Endothelial cell of umbilical vein (primary cell): ENCODE measurements around the gene RHOH. TPM values are rescaled to one million over a fixed set of nuclear protein-coding genes. Genes with fewer than 3 reads are reported as not detected.

Experiments
- BruUV-seq: library from RNA; stranded (reverse); fragments of 400-500 nt; replicated peaks from 2 replicates; lab custom pipeline; 2021; lab: Mats Ljungman, UMichigan
- CTCF ChIA-PET: fragments of 300-600, 350-600 bp; sonication (Branson Sonifier 250); formaldehyde crosslinking; loops from one replicate; lab custom pipeline; 2021; ENCODE audit warnings: antibody characterized with exemption, inconsistent platforms; lab: Charles Lee
- POLR2A ChIA-PET: fragments of 300-600, 350-600 bp; sonication (Branson Sonifier 250); formaldehyde crosslinking; loops from one replicate; lab custom pipeline; 2021; ENCODE audit warnings: antibody characterized with exemption, inconsistent platforms; lab: Charles Lee
- DNase-seq: peaks from one replicate; pipeline ENCODE4 v3.0.0-alpha.2; 2011; ENCODE audit warnings: low read depth, low spot score
- FAIRE-seq: peaks from 2 replicates; lab custom pipeline; 2011; peaks lifted over from hg19 to GRCh38; lab: Jason Lieb, UNC
- H2AFZ ChIP-seq: 2 replicates; pipeline ENCODE4 v1.6.0; 2012; ENCODE audit warnings: low read depth, low read length, control low read depth, inconsistent platforms
- H3K27ac ChIP-seq: 2 replicates; pipeline ENCODE4 v1.5.1; 2011; ENCODE audit warnings: low read depth, mild to moderate bottlenecking, control low read depth, low read length, moderate library complexity; ENCODE audit not compliant: insufficient read depth
- H3K27me3 ChIP-seq, 2 experiments: 2 replicates each; pipeline versions ENCODE4 v1.6.0 to v1.6.1; 2011; ENCODE audit warnings: low read length in 2 of 2, mixed read lengths in 1 of 2; ENCODE audit not compliant: control insufficient read depth in 2 of 2, insufficient read depth in 2 of 2
- H3K36me3 ChIP-seq, 2 experiments: 2 replicates in 1 of 2; 3 replicates in 1 of 2; pipeline ENCODE4 v1.5.1; 2011; ENCODE audit warnings: low read length in 2 of 2, mild to moderate bottlenecking in 1 of 2, moderate library complexity in 1 of 2; ENCODE audit not compliant: control insufficient read depth in 2 of 2, insufficient read depth in 2 of 2; ENCODE audit errors: extremely low read depth in 1 of 2
- H3K4me1 ChIP-seq: 3 replicates; pipeline ENCODE4 v1.5.1; 2011; ENCODE audit warnings: mild to moderate bottlenecking, low read length; ENCODE audit not compliant: control insufficient read depth, insufficient read depth; ENCODE audit errors: extremely low read depth
- H3K4me2 ChIP-seq: 2 replicates; pipeline ENCODE4 v1.6.1; 2011; ENCODE audit warnings: low read length, control low read depth, mixed read lengths; ENCODE audit not compliant: insufficient read depth
- H3K4me3 ChIP-seq, 3 experiments: fragments of 200-600 bp in 1 of 3; sonication (generic), shearing (Covaris generic) in 1 of 3; replicated peaks in 1 of 3; 2 replicates each; pipeline ENCODE4 v1.5.1; 2011 to 2016; ENCODE audit warnings: control low read depth in 3 of 3, low read length in 3 of 3, mild to moderate bottlenecking in 2 of 3, inconsistent platforms in 1 of 3, low read depth in 1 of 3, moderate library complexity in 1 of 3; ENCODE audit not compliant: insufficient read depth in 1 of 3
- H3K79me2 ChIP-seq: 2 replicates; pipeline ENCODE4 v1.6.0; 2012; ENCODE audit warnings: low read length, inconsistent platforms; ENCODE audit not compliant: control insufficient read depth, insufficient read depth
- H3K9ac ChIP-seq: replicated peaks from 2 replicates; pipeline ENCODE3; 2011; ENCODE audit warnings: low read length, control low read depth; ENCODE audit not compliant: insufficient read depth; ENCODE audit errors: extremely low read depth
- H3K9me1 ChIP-seq: replicated peaks from 3 replicates; pipeline ENCODE4 v1.6.0; 2011; ENCODE audit warnings: mild to moderate bottlenecking, low read length; ENCODE audit not compliant: control insufficient read depth, insufficient read depth; ENCODE audit errors: extremely low read depth
- H3K9me3 ChIP-seq: replicated peaks from 2 replicates; pipeline ENCODE4 v1.5.1; 2012; ENCODE audit warnings: low read length, inconsistent platforms; ENCODE audit not compliant: control insufficient read depth, insufficient read depth
- H4K20me1 ChIP-seq: replicated peaks from 2 replicates; pipeline ENCODE3; 2011; ENCODE audit warnings: mild to moderate bottlenecking, low read length; ENCODE audit not compliant: control insufficient read depth, insufficient read depth; ENCODE audit errors: extremely low read depth
- EZH2 ChIP-seq: IDR thresholded peaks from 2 replicates; pipeline ENCODE4 v1.6.1; 2012; ENCODE audit warnings: borderline replicate concordance, low read depth, mild to moderate bottlenecking, moderate library complexity, low read length, inconsistent platforms; ENCODE audit not compliant: severe bottlenecking
- FOS ChIP-seq: IDR thresholded peaks from 2 replicates; pipeline ENCODE4 v1.6.1; 2011; ENCODE audit warnings: mild to moderate bottlenecking, low read length, moderate library complexity, borderline replicate concordance; ENCODE audit not compliant: insufficient read depth
- GATA2 ChIP-seq: IDR thresholded peaks from 2 replicates; pipeline ENCODE4 v1.7.0; 2011; ENCODE audit warnings: low read depth, mild to moderate bottlenecking, moderate library complexity, mixed read lengths, low read length; ENCODE audit not compliant: insufficient read length, insufficient read depth
- JUN ChIP-seq: IDR thresholded peaks from 2 replicates; pipeline ENCODE4 v1.6.1; 2011; ENCODE audit warnings: borderline replicate concordance, low read depth; ENCODE audit not compliant: insufficient read length, insufficient read depth
- MAX ChIP-seq: IDR thresholded peaks from 2 replicates; pipeline ENCODE4 v1.6.1; 2011; ENCODE audit not compliant: insufficient read depth, insufficient read length
- MYC ChIP-seq: IDR thresholded peaks from one replicate; pipeline ENCODE4 v1.6.1; 2011; ENCODE audit warnings: mild to moderate bottlenecking, low read depth, low read length
- POLR2A ChIP-seq: IDR thresholded peaks from 2 replicates; pipeline ENCODE4 v1.6.1; 2012; ENCODE audit warnings: low read depth, mild to moderate bottlenecking, control low read depth, low read length
- POLR2AphosphoS5 ChIP-seq: IDR thresholded peaks from 2 replicates; pipeline ENCODE4 v1.6.1; 2012; ENCODE audit warnings: low read depth, mild to moderate bottlenecking, control low read depth, low read length, moderate library complexity; ENCODE audit not compliant: insufficient read depth
- dilution Hi-C: fragments of 300-500 bp; cut with MboI; formaldehyde crosslinking; loops from one replicate; pipeline ENCODE4 v1.15.0; 2019; ENCODE audit warnings: low sequenced_read_pairs; ENCODE audit not compliant: extremely low pct_ligation_motif_present
- intact Hi-C: fragments of 100-400 bp; cut with micrococcal nuclease; formaldehyde crosslinking; loops from one replicate; pipeline ENCODE4 v1.10.0; 2022
- polyA plus RNA-seq, 4 experiments: library from polyadenylated mRNA; depleted of rRNA in 3 of 4; stranded (reverse) in 3 of 4; unstranded in 1 of 4; fragments of >200 nt; gene quantifications; 2 replicates each; pipeline versions ENCODE4 v1.2.1 to v1.2.3, GENCODE V29; 2011 to 2012; ENCODE audit warnings: missing spikeins in 1 of 4
- total RNA-seq: library from RNA; stranded (reverse); gene quantifications from 2 replicates; pipeline ENCODE4 v1.2.3, GENCODE V29; 2021
- TF ChIP-seq, protein P1 (sequence below), 2 donors: IDR thresholded peaks; 1 replicate in 1 of 2; 2 replicates in 1 of 2; pipeline ENCODE4 v1.5.1; 2011; ENCODE audit warnings: low read length in 2 of 2, mild to moderate bottlenecking in 2 of 2, moderate library complexity in 2 of 2, control low read depth in 1 of 2, inconsistent platforms in 1 of 2, low read depth in 1 of 2; ENCODE audit not compliant: insufficient read depth in 1 of 2; ENCODE audit errors: extremely low read depth in 1 of 2

RHOH gene
- total and polyA plus RNA-seq, 2 donors (not counting 3 experiments of a cell fraction or from before 2014, with no cell fraction given): not detected

DNA sequence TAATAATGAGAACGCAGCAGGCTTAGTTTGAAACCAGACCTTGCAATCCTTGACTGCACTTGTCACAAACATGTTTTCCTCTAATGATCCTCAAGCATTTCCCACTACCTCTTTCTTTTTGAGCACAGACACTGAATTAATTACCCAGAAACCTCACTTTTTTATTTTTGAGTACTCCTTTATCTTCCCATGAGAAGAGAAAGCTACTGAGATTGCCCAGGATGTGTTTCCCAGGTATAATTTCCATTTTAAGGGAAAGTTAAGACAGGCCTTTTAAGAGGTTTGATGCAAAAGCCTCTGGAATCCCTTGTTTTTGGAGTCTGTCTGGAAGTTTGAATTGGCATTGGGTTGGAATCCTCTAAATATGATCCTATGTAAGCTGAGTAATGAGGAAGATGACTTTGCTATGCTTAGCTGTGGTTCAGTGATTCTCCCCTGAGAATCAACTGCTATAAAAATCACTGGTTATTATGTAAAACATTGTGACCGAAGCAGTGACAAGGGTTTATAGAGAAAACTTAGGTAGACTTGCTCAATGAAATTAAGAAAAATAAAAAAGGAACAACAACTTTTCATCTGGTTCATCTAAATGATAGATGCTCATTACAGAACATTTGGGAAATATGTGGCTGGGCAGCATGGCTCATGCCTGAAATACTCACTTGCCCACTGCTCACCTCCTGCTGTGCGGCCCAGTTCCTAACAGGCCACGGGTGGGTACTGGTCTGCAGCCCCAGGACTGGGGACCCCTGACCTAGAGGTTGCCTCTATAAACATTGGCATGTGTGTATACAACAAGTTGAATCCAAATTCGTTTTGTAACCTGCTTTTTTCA, 10.8 kb upstream of the RHOH start:
- Histone ChIP-seq H3K9me1 (no peaks in the 10 kb centered on the region), H2AFZ (no peak overlapping the region), H3K4me3 (no peak overlapping the region), H3K79me2 (no peaks in the 10 kb centered on the region), H3K27ac (no peak overlapping the region), H3K4me1 (peaks cover 1% of the 10 kb centered on the region), H4K20me1 (no peaks in the 10 kb centered on the region), H3K4me2 (no peak overlapping the region), H3K27me3 (no peaks in the 10 kb centered on the region), H3K9ac (no peak overlapping the region), H3K36me3 (no peaks in the 10 kb centered on the region), H3K9me3 (no peaks in the 10 kb centered on the region)
- FAIRE-seq (no peak), DNase-seq (no peak)
- POLR2A ChIA-PET: no interaction called here
- no TSS peak for BruUV-seq
- CTCF ChIA-PET: interaction anchor here (0.7 to 1.5 kb wide), 3 partner anchors 9 to 21 kb away, joined by 3 read pairs; no protein-coding TSS in a partner anchor
- no peak for TF ChIP-seq MAX
- no peak for TF ChIP-seq POLR2AphosphoS5
- TF ChIP-seq MYC: no peak
- no peak for TF ChIP-seq JUN
- no peak for TF ChIP-seq FOS
- no peak for TF ChIP-seq GATA2
- TF ChIP-seq EZH2: no peak
- TF ChIP-seq POLR2A: no peak
- TF ChIP-seq, protein P1, sequence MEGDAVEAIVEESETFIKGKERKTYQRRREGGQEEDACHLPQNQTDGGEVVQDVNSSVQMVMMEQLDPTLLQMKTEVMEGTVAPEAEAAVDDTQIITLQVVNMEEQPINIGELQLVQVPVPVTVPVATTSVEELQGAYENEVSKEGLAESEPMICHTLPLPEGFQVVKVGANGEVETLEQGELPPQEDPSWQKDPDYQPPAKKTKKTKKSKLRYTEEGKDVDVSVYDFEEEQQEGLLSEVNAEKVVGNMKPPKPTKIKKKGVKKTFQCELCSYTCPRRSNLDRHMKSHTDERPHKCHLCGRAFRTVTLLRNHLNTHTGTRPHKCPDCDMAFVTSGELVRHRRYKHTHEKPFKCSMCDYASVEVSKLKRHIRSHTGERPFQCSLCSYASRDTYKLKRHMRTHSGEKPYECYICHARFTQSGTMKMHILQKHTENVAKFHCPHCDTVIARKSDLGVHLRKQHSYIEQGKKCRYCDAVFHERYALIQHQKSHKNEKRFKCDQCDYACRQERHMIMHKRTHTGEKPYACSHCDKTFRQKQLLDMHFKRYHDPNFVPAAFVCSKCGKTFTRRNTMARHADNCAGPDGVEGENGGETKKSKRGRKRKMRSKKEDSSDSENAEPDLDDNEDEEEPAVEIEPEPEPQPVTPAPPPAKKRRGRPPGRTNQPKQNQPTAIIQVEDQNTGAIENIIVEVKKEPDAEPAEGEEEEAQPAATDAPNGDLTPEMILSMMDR (IDR thresholded peaks at IDR 0.05; ENCODE audit: extremely low read depth in 1 of 2, insufficient read depth in 1 of 2, low read depth in 1 of 2, low read length in 2 of 2): no peak
- dilution Hi-C loops: no loop called here
- intact Hi-C loops: no loop called here
